ENCODE results near the gene NDEL1.

NDEL1 gene

GRCh38 chr17:8430966-8431365 lies 4.7 kb upstream of the NDEL1 start:
- H3K36me3 ChIP-seq (ENCODE audit: control insufficient read depth in 1 of 2, insufficient read depth in 2 of 2, low read depth in 1 of 2, low read length in 2 of 2), result no peaks in the 10 kb centered on the region
- DNase-seq, result no peak
- no peaks in the 10 kb centered on the region for H3K4me1 ChIP-seq (ENCODE audit: control insufficient read depth, insufficient read depth, low read depth, low read length)
- H2AK5ac ChIP-seq (ENCODE audit: low read length, severe bottlenecking), result no peak overlapping the region
- H2BK5ac ChIP-seq (ENCODE audit: low read depth, low read length, poor library complexity, severe bottlenecking), result no peak overlapping the region
- H2BK120ac ChIP-seq (ENCODE audit: low read depth, low read length), result no peak overlapping the region
- H3K27me3 ChIP-seq (ENCODE audit: control insufficient read depth in 1 of 2, insufficient read depth in 1 of 2, low read length in 2 of 2), result no peaks in the 10 kb centered on the region
- H3K4me3 ChIP-seq (ENCODE audit: insufficient read depth in 1 of 2, low read depth in 1 of 2, low read length in 2 of 2), result no peak overlapping the region
- H4K91ac ChIP-seq (ENCODE audit: low read length), result no peak overlapping the region
- H3K23ac ChIP-seq (ENCODE audit: low read length in 2 of 2), result no peak overlapping the region
- WGBS, result 86% methylated on average over 7 of the region's 7 CpGs
- no peak overlapping the region for H2AFZ ChIP-seq (ENCODE audit: low read depth, low read length)
- no peak overlapping the region for H3K4ac ChIP-seq (ENCODE audit: low read depth in 1 of 2, low read length in 2 of 2)
- H2BK12ac ChIP-seq (ENCODE audit: low read length in 2 of 2), result no peak overlapping the region
- H3K9me3 ChIP-seq (ENCODE audit: control insufficient read depth, low read length), result no peaks in the 10 kb centered on the region
- no peak overlapping the region for H2BK15ac ChIP-seq (ENCODE audit: low read depth, poor library complexity, severe bottlenecking)
- no peaks in the 10 kb centered on the region for H3K79me1 ChIP-seq (replicated peaks; ENCODE audit: low read length, poor library complexity, severe bottlenecking)
- no peak overlapping the region for H3K27ac ChIP-seq (ENCODE audit: low read length, poor library complexity, severe bottlenecking)
- no peak overlapping the region for H3K14ac ChIP-seq (ENCODE audit: low read length in 2 of 2)
- H3K4me2 ChIP-seq (ENCODE audit: low read length, poor library complexity, severe bottlenecking), result no peak overlapping the region
- no peak overlapping the region for H4K8ac ChIP-seq (ENCODE audit: low read length)
- H3K18ac ChIP-seq (ENCODE audit: low read depth in 1 of 2, low read length in 2 of 2), result no peak overlapping the region
- H3K9ac ChIP-seq (ENCODE audit: low read length), result peak overlapping the region; percentile 63

- Histone ChIP-seq H3K79me1 (replicated peaks; ENCODE audit: low read length, poor library complexity, severe bottlenecking) (peaks cover 1% of the 10 kb centered on the region), H3K23ac (ENCODE audit: low read length in 2 of 2) (peak overlapping the region in 1 of 2 experiments; percentile 93), H4K8ac (ENCODE audit: low read length) (peak overlapping the region; percentile 63), H3K18ac (ENCODE audit: low read depth in 1 of 2, low read length in 2 of 2) (peak overlapping the region; percentile 87 to 97), H3K4me2 (ENCODE audit: low read length, poor library complexity, severe bottlenecking) (peak overlapping the region; percentile 46), H2BK5ac (ENCODE audit: low read depth, low read length, poor library complexity, severe bottlenecking) (peak overlapping the region; percentile 74), H3K9ac (ENCODE audit: low read length) (peak overlapping the region; percentile 97), H3K36me3 (ENCODE audit: control insufficient read depth in 1 of 2, insufficient read depth in 2 of 2, low read depth in 1 of 2, low read length in 2 of 2) (peaks cover 8 to 22% of the 10 kb centered on the region in 2 experiments), H2BK120ac (ENCODE audit: low read depth, low read length) (peak overlapping the region; percentile 94), H3K4me3 (ENCODE audit: insufficient read depth in 1 of 2, low read depth in 1 of 2, low read length in 2 of 2) (peak overlapping the region; percentile 88 to 94), H2BK12ac (ENCODE audit: low read length in 2 of 2) (peak overlapping the region in 1 of 2 experiments; percentile 63), H3K4ac (ENCODE audit: low read depth in 1 of 2, low read length in 2 of 2) (peak overlapping the region; percentile 66 to 97), H2AK5ac (ENCODE audit: low read length, severe bottlenecking) (no peak overlapping the region), H3K4me1 (ENCODE audit: control insufficient read depth, insufficient read depth, low read depth, low read length) (peaks cover 3% of the 10 kb centered on the region), H2BK15ac (ENCODE audit: low read depth, poor library complexity, severe bottlenecking) (peak overlapping the region; percentile 44), H2AFZ (ENCODE audit: low read depth, low read length) (peak overlapping the region; percentile 71), H3K27me3 (ENCODE audit: control insufficient read depth in 1 of 2, insufficient read depth in 1 of 2, low read length in 2 of 2) (no peaks in the 10 kb centered on the region), H3K14ac (ENCODE audit: low read length in 2 of 2) (peak overlapping the region; percentile 62 to 99), H3K9me3 (ENCODE audit: control insufficient read depth, low read length) (no peaks in the 10 kb centered on the region), H4K91ac (ENCODE audit: low read length) (peak overlapping the region; percentile 77), H3K27ac (ENCODE audit: low read length, poor library complexity, severe bottlenecking) (peak overlapping the region; percentile 80)
- peak; percentile 71 for DNase-seq
- 2% methylated on average over 31 of the region's 43 CpGs for WGBS
These were observed 622 bp downstream of the NDEL1 start for GRCh38 chr17:8436169-8436843.

GRCh38 chr17:8436844-8437171 lies 1.1 kb downstream of the NDEL1 start:
- Histone ChIP-seq H3K36me3 (ENCODE audit: control insufficient read depth in 1 of 2, insufficient read depth in 2 of 2, low read depth in 1 of 2, low read length in 2 of 2) (peaks cover 8 to 27% of the 10 kb centered on the region in 2 experiments), H2AK5ac (ENCODE audit: low read length, severe bottlenecking) (no peak overlapping the region), H3K4ac (ENCODE audit: low read depth in 1 of 2, low read length in 2 of 2) (no peak overlapping the region), H2BK15ac (ENCODE audit: low read depth, poor library complexity, severe bottlenecking) (no peak overlapping the region), H3K79me1 (replicated peaks; ENCODE audit: low read length, poor library complexity, severe bottlenecking) (peaks cover 1% of the 10 kb centered on the region), H3K27me3 (ENCODE audit: control insufficient read depth in 1 of 2, insufficient read depth in 1 of 2, low read length in 2 of 2) (no peaks in the 10 kb centered on the region), H3K9me3 (ENCODE audit: control insufficient read depth, low read length) (no peaks in the 10 kb centered on the region), H3K9ac (ENCODE audit: low read length) (peak overlapping the region; percentile 97), H3K18ac (ENCODE audit: low read depth in 1 of 2, low read length in 2 of 2) (no peak overlapping the region), H2BK120ac (ENCODE audit: low read depth, low read length) (no peak overlapping the region), H2BK12ac (ENCODE audit: low read length in 2 of 2) (no peak overlapping the region), H3K4me3 (ENCODE audit: insufficient read depth in 1 of 2, low read depth in 1 of 2, low read length in 2 of 2) (peak overlapping the region; percentile 88 to 94), H2AFZ (ENCODE audit: low read depth, low read length) (no peak overlapping the region), H3K14ac (ENCODE audit: low read length in 2 of 2) (no peak overlapping the region), H3K4me1 (ENCODE audit: control insufficient read depth, insufficient read depth, low read depth, low read length) (peaks cover 3% of the 10 kb centered on the region), H2BK5ac (ENCODE audit: low read depth, low read length, poor library complexity, severe bottlenecking) (no peak overlapping the region), H3K27ac (ENCODE audit: low read length, poor library complexity, severe bottlenecking) (peak overlapping the region; percentile 50), H3K4me2 (ENCODE audit: low read length, poor library complexity, severe bottlenecking) (peak overlapping the region; percentile 46), H4K91ac (ENCODE audit: low read length) (no peak overlapping the region), H4K8ac (ENCODE audit: low read length) (no peak overlapping the region), H3K23ac (ENCODE audit: low read length in 2 of 2) (no peak overlapping the region)
- no peak for DNase-seq
- WGBS, result 0% methylated on average over 1 of the region's 5 CpGs

GRCh38 chr17:8438441-8438840 lies 2.8 kb downstream of the NDEL1 start:
- H3K23ac ChIP-seq (ENCODE audit: low read length in 2 of 2), result no peak overlapping the region
- peak overlapping the region; percentile 97 for H3K9ac ChIP-seq (ENCODE audit: low read length)
- H3K9me3 ChIP-seq (ENCODE audit: control insufficient read depth, low read length), result no peaks in the 10 kb centered on the region
- no peak overlapping the region for H4K91ac ChIP-seq (ENCODE audit: low read length)
- 97% methylated on average over 4 of the region's 5 CpGs for WGBS
- no peak overlapping the region for H2BK15ac ChIP-seq (ENCODE audit: low read depth, poor library complexity, severe bottlenecking)
- no peak overlapping the region for H2BK12ac ChIP-seq (ENCODE audit: low read length in 2 of 2)
- H3K4ac ChIP-seq (ENCODE audit: low read depth in 1 of 2, low read length in 2 of 2), result no peak overlapping the region
- no peak overlapping the region for H3K18ac ChIP-seq (ENCODE audit: low read depth in 1 of 2, low read length in 2 of 2)
- H3K4me3 ChIP-seq (ENCODE audit: insufficient read depth in 1 of 2, low read depth in 1 of 2, low read length in 2 of 2), result no peak overlapping the region
- no peak overlapping the region for H4K8ac ChIP-seq (ENCODE audit: low read length)
- H2BK5ac ChIP-seq (ENCODE audit: low read depth, low read length, poor library complexity, severe bottlenecking), result no peak overlapping the region
- DNase-seq, result no peak
- no peak overlapping the region for H3K27ac ChIP-seq (ENCODE audit: low read length, poor library complexity, severe bottlenecking)
- H2BK120ac ChIP-seq (ENCODE audit: low read depth, low read length), result peak overlapping the region; percentile 8
- H3K79me1 ChIP-seq (replicated peaks; ENCODE audit: low read length, poor library complexity, severe bottlenecking), result peaks cover 1% of the 10 kb centered on the region
- peaks cover 3% of the 10 kb centered on the region for H3K4me1 ChIP-seq (ENCODE audit: control insufficient read depth, insufficient read depth, low read depth, low read length)
- no peaks in the 10 kb centered on the region for H3K27me3 ChIP-seq (ENCODE audit: control insufficient read depth in 1 of 2, insufficient read depth in 1 of 2, low read length in 2 of 2)
- no peak overlapping the region for H3K14ac ChIP-seq (ENCODE audit: low read length in 2 of 2)
- peaks cover 8 to 34% of the 10 kb centered on the region in 2 experiments for H3K36me3 ChIP-seq (ENCODE audit: control insufficient read depth in 1 of 2, insufficient read depth in 2 of 2, low read depth in 1 of 2, low read length in 2 of 2)
- H2AFZ ChIP-seq (ENCODE audit: low read depth, low read length), result no peak overlapping the region
- H2AK5ac ChIP-seq (ENCODE audit: low read length, severe bottlenecking), result no peak overlapping the region
- H3K4me2 ChIP-seq (ENCODE audit: low read length, poor library complexity, severe bottlenecking), result no peak overlapping the region

All from mesenchymal stem cell (in vitro differentiated cells and primary cell).